ENCODE results near the gene CACNA2D1.

Gene CACNA2D1

DNA sequence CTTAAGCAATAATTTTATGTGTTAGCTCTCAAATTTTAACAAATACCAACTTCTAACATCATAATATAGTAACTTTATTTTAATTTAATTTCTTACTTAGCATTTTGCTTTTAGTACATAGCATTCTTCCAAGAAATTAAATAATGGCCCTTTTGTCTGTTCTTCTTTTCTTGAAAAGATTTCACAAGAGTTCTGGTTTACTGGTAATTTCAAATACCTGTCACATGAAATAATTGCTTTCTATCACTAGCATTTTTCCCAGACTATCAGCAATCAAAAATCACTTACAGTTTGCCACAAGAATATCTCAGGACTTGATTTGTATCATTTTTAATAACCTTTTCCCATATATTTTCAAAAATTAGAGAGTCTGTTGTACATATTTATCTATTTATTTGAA, 193.0 kb downstream of the CACNA2D1 start:
- Histone ChIP-seq H2BK5ac (ENCODE audit: low read length) (no peak overlapping the region), H3K36me3 (replicated peaks in 1 of 2; ENCODE audit: control insufficient read depth in 2 of 2, insufficient read depth in 2 of 2, low read length in 2 of 2) (no peaks in the 10 kb centered on the region), H2BK12ac (ENCODE audit: low read length) (no peak overlapping the region), H2AFZ (ENCODE audit: low read length) (no peak overlapping the region), H2BK15ac (ENCODE audit: low read length) (no peak overlapping the region), H3K14ac (ENCODE audit: low read length) (no peak overlapping the region), H2BK120ac (ENCODE audit: low read depth, low read length) (no peak overlapping the region), H3K4me3 (ENCODE audit: low read length in 2 of 2) (no peak overlapping the region), H3K4me1 (ENCODE audit: control insufficient read depth in 2 of 2, insufficient read depth in 1 of 2, low read depth in 1 of 2, low read length in 2 of 2) (no peaks in the 10 kb centered on the region), H3K9me3 (replicated peaks in 1 of 2; ENCODE audit: control insufficient read depth in 2 of 2, insufficient read depth in 1 of 2, low read depth in 1 of 2, low read length in 2 of 2) (no peaks in the 10 kb centered on the region), H3K27ac (replicated peaks; ENCODE audit: low read length) (no peak overlapping the region), H4K91ac (ENCODE audit: low read depth, low read length, poor library complexity) (no peak overlapping the region), H3K27me3 (ENCODE audit: control insufficient read depth in 3 of 3, insufficient read depth in 3 of 3, low read depth in 1 of 3, low read length in 3 of 3) (peaks cover 0 to 4% (median 0%) of the 10 kb centered on the region in 3 experiments), H3K18ac (ENCODE audit: low read length) (no peak overlapping the region), H4K8ac (ENCODE audit: low read depth, low read length) (no peak overlapping the region), H3K4ac (ENCODE audit: low read length) (no peak overlapping the region), H3K9ac (ENCODE audit: low read depth, low read length, poor library complexity) (no peak overlapping the region), H3K4me2 (ENCODE audit: insufficient read depth, low read length, poor library complexity, severe bottlenecking) (no peak overlapping the region), H2AK5ac (ENCODE audit: low read depth, low read length) (no peak overlapping the region), H3K23ac (ENCODE audit: low read depth, low read length, poor library complexity) (no peak overlapping the region), H3K79me1 (ENCODE audit: low read depth, low read length) (no peaks in the 10 kb centered on the region)
- DNase-seq (ENCODE audit: low spot score), result no peak

DNA sequence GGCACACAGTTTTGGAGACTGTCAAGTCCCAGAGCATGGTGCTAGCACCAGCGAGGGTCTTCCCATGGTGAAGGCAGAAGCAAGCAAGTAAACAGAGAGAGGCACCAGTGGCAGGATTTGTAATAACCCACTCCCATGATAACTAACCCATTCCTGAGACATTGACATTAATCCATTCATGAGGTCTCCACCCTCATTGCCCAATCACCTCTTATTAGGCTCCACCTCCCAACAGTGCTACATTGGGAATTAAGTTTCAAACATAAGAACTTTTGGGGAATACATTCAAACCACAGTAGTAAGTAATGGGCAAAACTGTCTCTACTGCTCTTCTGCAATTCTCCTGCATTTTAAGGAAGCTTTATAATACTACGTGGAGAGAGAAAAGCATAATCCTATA, 193.6 kb downstream of the CACNA2D1 start:
- H3K27me3 ChIP-seq (ENCODE audit: control insufficient read depth in 3 of 3, insufficient read depth in 3 of 3, low read depth in 1 of 3, low read length in 3 of 3), result peaks cover 0 to 2% (median 0%) of the 10 kb centered on the region in 3 experiments
- H3K79me1 ChIP-seq (ENCODE audit: low read depth, low read length), result no peaks in the 10 kb centered on the region
- no peak overlapping the region for H2BK12ac ChIP-seq (ENCODE audit: low read length)
- H3K36me3 ChIP-seq (replicated peaks in 1 of 2; ENCODE audit: control insufficient read depth in 2 of 2, insufficient read depth in 2 of 2, low read length in 2 of 2), result no peaks in the 10 kb centered on the region
- no peak for DNase-seq (ENCODE audit: low spot score)
- H2AFZ ChIP-seq (ENCODE audit: low read length), result no peak overlapping the region
- H3K4me2 ChIP-seq (ENCODE audit: insufficient read depth, low read length, poor library complexity, severe bottlenecking), result no peak overlapping the region
- no peak overlapping the region for H3K18ac ChIP-seq (ENCODE audit: low read length)
- H3K4me3 ChIP-seq (ENCODE audit: low read length in 2 of 2), result no peak overlapping the region
- no peak overlapping the region for H4K91ac ChIP-seq (ENCODE audit: low read depth, low read length, poor library complexity)
- no peak overlapping the region for H3K27ac ChIP-seq (replicated peaks; ENCODE audit: low read length)
- H3K9me3 ChIP-seq (replicated peaks in 1 of 2; ENCODE audit: control insufficient read depth in 2 of 2, insufficient read depth in 1 of 2, low read depth in 1 of 2, low read length in 2 of 2), result no peaks in the 10 kb centered on the region
- H2BK5ac ChIP-seq (ENCODE audit: low read length), result no peak overlapping the region
- no CpG with 5 or more reads among the region's 2 CpGs for WGBS, 2 donors (ENCODE audit: extremely low coverage in 2 of 2, insufficient read length in 2 of 2, insufficient replicate concordance in 1 of 2)
- H3K9ac ChIP-seq (ENCODE audit: low read depth, low read length, poor library complexity), result no peak overlapping the region
- H2BK120ac ChIP-seq (ENCODE audit: low read depth, low read length), result no peak overlapping the region
- H3K23ac ChIP-seq (ENCODE audit: low read depth, low read length, poor library complexity), result no peak overlapping the region
- no peaks in the 10 kb centered on the region for H3K4me1 ChIP-seq (ENCODE audit: control insufficient read depth in 2 of 2, insufficient read depth in 1 of 2, low read depth in 1 of 2, low read length in 2 of 2)
- no peak overlapping the region for H2BK15ac ChIP-seq (ENCODE audit: low read length)
- H4K8ac ChIP-seq (ENCODE audit: low read depth, low read length), result no peak overlapping the region
- no peak overlapping the region for H2AK5ac ChIP-seq (ENCODE audit: low read depth, low read length)
- no peak overlapping the region for H3K4ac ChIP-seq (ENCODE audit: low read length)
- no peak overlapping the region for H3K14ac ChIP-seq (ENCODE audit: low read length)

DNA sequence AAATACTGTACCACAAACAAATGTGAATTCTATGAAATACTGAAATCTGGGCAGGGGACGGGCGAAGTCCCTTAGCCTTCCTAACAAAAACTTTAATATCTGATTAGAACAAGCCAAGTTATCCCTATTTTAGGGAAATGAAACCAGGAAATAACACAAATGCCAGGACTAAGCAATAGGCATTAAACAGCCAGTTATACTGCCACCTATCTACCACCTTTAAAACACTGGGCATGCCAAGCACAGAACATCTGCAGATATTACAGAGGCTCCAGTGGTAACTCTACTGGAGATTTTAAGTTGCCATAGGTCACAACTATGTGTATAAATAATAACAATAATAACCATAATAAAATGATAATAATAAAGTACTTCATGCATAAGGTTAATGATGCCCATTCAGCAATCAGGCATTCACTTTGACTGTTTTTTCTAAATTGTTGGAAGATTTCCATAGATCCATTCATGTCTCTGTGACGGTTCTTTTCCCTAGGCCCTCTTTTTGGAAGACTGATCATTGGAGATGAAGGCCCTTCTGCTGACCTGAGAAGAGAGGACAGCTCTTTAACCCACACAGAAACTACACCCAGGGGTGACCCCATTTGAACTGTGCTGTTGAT, 195.7 kb downstream of the CACNA2D1 start:
- H3K18ac ChIP-seq (ENCODE audit: low read length), result no peak overlapping the region
- H3K36me3 ChIP-seq (replicated peaks in 1 of 2; ENCODE audit: control insufficient read depth in 2 of 2, insufficient read depth in 2 of 2, low read length in 2 of 2), result no peaks in the 10 kb centered on the region
- WGBS, 2 donors (ENCODE audit: extremely low coverage in 2 of 2, insufficient read length in 2 of 2, insufficient replicate concordance in 1 of 2), result no CpG with 5 or more reads among the region's 3 CpGs

GRCh38 chr7:82244947-82245517, 198.5 kb downstream of the CACNA2D1 start:
- no peak for DNase-seq (ENCODE audit: low spot score)
- H3K23ac ChIP-seq (ENCODE audit: low read depth, low read length, poor library complexity), result no peak overlapping the region
- no peak overlapping the region for H3K4ac ChIP-seq (ENCODE audit: low read length)
- H3K4me3 ChIP-seq (ENCODE audit: low read length in 2 of 2), result no peak overlapping the region
- H3K18ac ChIP-seq (ENCODE audit: low read length), result no peak overlapping the region
- no peak overlapping the region for H2AK5ac ChIP-seq (ENCODE audit: low read depth, low read length)
- H3K9ac ChIP-seq (ENCODE audit: low read depth, low read length, poor library complexity), result no peak overlapping the region
- no peak overlapping the region for H4K8ac ChIP-seq (ENCODE audit: low read depth, low read length)
- H3K9me3 ChIP-seq (replicated peaks in 1 of 2; ENCODE audit: control insufficient read depth in 2 of 2, insufficient read depth in 1 of 2, low read depth in 1 of 2, low read length in 2 of 2), result no peaks in the 10 kb centered on the region
- H4K91ac ChIP-seq (ENCODE audit: low read depth, low read length, poor library complexity), result no peak overlapping the region
- no peak overlapping the region for H2BK15ac ChIP-seq (ENCODE audit: low read length)
- H3K14ac ChIP-seq (ENCODE audit: low read length), result no peak overlapping the region
- H3K79me1 ChIP-seq (ENCODE audit: low read depth, low read length), result no peaks in the 10 kb centered on the region
- H2BK12ac ChIP-seq (ENCODE audit: low read length), result no peak overlapping the region
- no peak overlapping the region for H3K4me2 ChIP-seq (ENCODE audit: insufficient read depth, low read length, poor library complexity, severe bottlenecking)
- no peak overlapping the region for H3K27ac ChIP-seq (replicated peaks; ENCODE audit: low read length)
- H2BK5ac ChIP-seq (ENCODE audit: low read length), result no peak overlapping the region
- H3K27me3 ChIP-seq (ENCODE audit: control insufficient read depth in 3 of 3, insufficient read depth in 3 of 3, low read depth in 1 of 3, low read length in 3 of 3), result no peaks in the 10 kb centered on the region
- no CpG with 5 or more reads among the region's 3 CpGs for WGBS, 2 donors (ENCODE audit: extremely low coverage in 2 of 2, insufficient read length in 2 of 2, insufficient replicate concordance in 1 of 2)
- H2BK120ac ChIP-seq (ENCODE audit: low read depth, low read length), result no peak overlapping the region
- no peaks in the 10 kb centered on the region for H3K4me1 ChIP-seq (ENCODE audit: control insufficient read depth in 2 of 2, insufficient read depth in 1 of 2, low read depth in 1 of 2, low read length in 2 of 2)
- no peaks in the 10 kb centered on the region for H3K36me3 ChIP-seq (replicated peaks in 1 of 2; ENCODE audit: control insufficient read depth in 2 of 2, insufficient read depth in 2 of 2, low read length in 2 of 2)
- H2AFZ ChIP-seq (ENCODE audit: low read length), result no peak overlapping the region

More for the DNA sequence above, 195.7 kb downstream of the CACNA2D1 start:
- Histone ChIP-seq H3K4me1 (ENCODE audit: control insufficient read depth in 2 of 2, insufficient read depth in 1 of 2, low read depth in 1 of 2, low read length in 2 of 2) (no peaks in the 10 kb centered on the region), H2AK5ac (ENCODE audit: low read depth, low read length) (no peak overlapping the region), H3K4ac (ENCODE audit: low read length) (no peak overlapping the region), H3K9me3 (replicated peaks in 1 of 2; ENCODE audit: control insufficient read depth in 2 of 2, insufficient read depth in 1 of 2, low read depth in 1 of 2, low read length in 2 of 2) (no peaks in the 10 kb centered on the region), H3K27me3 (ENCODE audit: control insufficient read depth in 3 of 3, insufficient read depth in 3 of 3, low read depth in 1 of 3, low read length in 3 of 3) (no peaks in the 10 kb centered on the region), H3K4me2 (ENCODE audit: insufficient read depth, low read length, poor library complexity, severe bottlenecking) (no peak overlapping the region), H3K14ac (ENCODE audit: low read length) (no peak overlapping the region), H3K23ac (ENCODE audit: low read depth, low read length, poor library complexity) (no peak overlapping the region), H3K4me3 (ENCODE audit: low read length in 2 of 2) (no peak overlapping the region), H3K9ac (ENCODE audit: low read depth, low read length, poor library complexity) (no peak overlapping the region), H2AFZ (ENCODE audit: low read length) (no peak overlapping the region), H2BK15ac (ENCODE audit: low read length) (no peak overlapping the region), H2BK120ac (ENCODE audit: low read depth, low read length) (no peak overlapping the region), H3K79me1 (ENCODE audit: low read depth, low read length) (no peaks in the 10 kb centered on the region), H2BK5ac (ENCODE audit: low read length) (no peak overlapping the region), H4K8ac (ENCODE audit: low read depth, low read length) (no peak overlapping the region), H3K27ac (replicated peaks; ENCODE audit: low read length) (no peak overlapping the region), H4K91ac (ENCODE audit: low read depth, low read length, poor library complexity) (no peak overlapping the region), H2BK12ac (ENCODE audit: low read length) (no peak overlapping the region)
- DNase-seq (ENCODE audit: low spot score), result no peak
